ENCODE results near the gene BCL7C. TPM values are rescaled to one million over a fixed set of nuclear protein-coding genes. Genes with fewer than 3 reads are reported as not detected.
A peak's percentile ranks its signal among the peaks of the same experiment; 100 is the strongest.

The BCL7C gene
- total and polyA plus RNA-seq, 2 of the 8 experiments (the other 6 are each of a cell fraction or from before 2014, with no cell fraction given) = 8.6 to 17.2 TPM

DNA sequence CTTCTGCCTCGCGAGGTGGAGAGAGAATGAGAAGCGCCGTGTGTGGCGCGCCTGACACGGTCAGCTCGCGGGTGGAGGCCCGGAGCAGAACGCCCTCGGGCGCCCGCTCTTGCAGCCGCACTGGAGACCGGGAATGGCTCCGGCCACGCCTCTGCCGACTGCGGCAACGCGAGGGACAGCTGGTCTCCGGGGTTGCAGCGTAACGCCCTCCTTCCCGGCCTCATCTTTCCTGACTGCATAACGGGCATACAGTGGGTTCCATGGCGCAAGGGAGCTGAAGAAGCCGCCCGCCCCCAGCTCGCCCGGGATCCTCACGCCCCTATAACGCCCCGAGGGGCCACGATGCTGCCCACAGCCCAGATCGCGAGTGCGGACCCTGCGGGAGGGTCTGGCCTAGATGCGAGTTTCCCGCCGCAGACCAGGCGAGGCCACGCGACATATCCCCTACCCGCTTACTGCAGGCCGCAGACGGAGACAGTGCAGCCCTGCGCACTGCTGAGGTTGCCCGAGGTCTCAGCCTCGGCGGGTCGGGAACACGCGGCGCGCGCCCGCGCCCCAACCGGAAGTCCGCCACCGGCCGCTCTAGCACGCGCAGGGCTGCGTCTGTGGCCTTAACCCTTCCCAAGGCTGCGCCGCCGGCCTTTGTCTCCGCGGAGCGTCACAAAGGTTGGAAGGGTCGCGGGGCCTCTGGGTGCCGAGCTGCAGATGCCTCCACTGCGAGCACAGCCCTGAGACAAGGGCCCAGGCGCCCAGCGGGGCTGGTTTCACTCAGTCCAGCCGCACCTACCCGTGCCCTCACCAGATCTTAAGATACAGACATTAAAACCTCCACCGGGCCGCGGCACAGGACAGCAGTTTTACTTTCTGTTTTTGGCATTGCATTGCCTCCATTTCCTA is 18.8 kb downstream of the BCL7C start (continued):
- TF ChIP-seq NRF1 (IDR thresholded peaks at IDR 0.05; ENCODE audit: low read depth, low read length) (no peak), E2F6 (IDR thresholded peaks at IDR 0.05) (peak; percentile 86), TEAD4 (IDR thresholded peaks at IDR 0.05; ENCODE audit: low read depth, low read length) (0 out of 2 replicates have a peak, but pooled peaks have one; percentile 6), KDM4A (IDR thresholded peaks at IDR 0.05; ENCODE audit: low read depth, low read length, severe bottlenecking) (peak; percentile 91), NANOG (IDR thresholded peaks at IDR 0.05; ENCODE audit: insufficient read depth, low read depth, low read length, poor library complexity, severe bottlenecking) (peak; percentile 3), TAF7 (optimal IDR thresholded peaks at IDR 0.05; ENCODE audit: borderline replicate concordance, low read depth, low read length) (peak; percentile 87), TBP (IDR thresholded peaks at IDR 0.05; ENCODE audit: low read depth, low read length) (peak; percentile 90; the same call in 1 of the 2 replicates), SP4 (IDR thresholded peaks at IDR 0.05; ENCODE audit: low read length) (no peak), TCF12 (IDR thresholded peaks at IDR 0.05; ENCODE audit: low read depth, low read length) (0 out of 2 replicates have a peak, but pooled peaks have one; percentile 41), SUZ12 (IDR thresholded peaks at IDR 0.05; ENCODE audit: low read length) (no peak; the same call in 1 of the 2 replicates), SRF (IDR thresholded peaks at IDR 0.05; ENCODE audit: low read depth, low read length) (no peak), CREB1 (IDR thresholded peaks at IDR 0.05) (no peak; the same call in 1 of the 2 replicates), HDAC2 (IDR thresholded peaks at IDR 0.05; ENCODE audit: borderline replicate concordance in 1 of 2, low read depth in 2 of 2, low read length in 2 of 2) (peak in 1 of 2 experiments; percentile 92; a peak in 2 of 4 replicates), CHD2 (IDR thresholded peaks at IDR 0.05; ENCODE audit: low read length) (no peak), HDAC6 (IDR thresholded peaks at IDR 0.05; ENCODE audit: low read depth, low read length) (no peak), FOSL1 (IDR thresholded peaks at IDR 0.05; ENCODE audit: insufficient read depth, low read depth, low read length) (0 out of 2 replicates have a peak, but pooled peaks have one; percentile 19), KDM1A (IDR thresholded peaks at IDR 0.05; ENCODE audit: borderline replicate concordance, low read length) (peak; percentile 61; the same call in 1 of the 2 replicates), RAD21 (IDR thresholded peaks at IDR 0.05 in 1 of 2, conservative IDR thresholded peaks at IDR 0.05 in 1 of 2; ENCODE audit: low read depth in 2 of 2, low read length in 2 of 2) (peak in 1 of 2 experiments; percentile 9; a peak in 1 of 4 replicates)
- TF ChIP-seq, protein P1, sequence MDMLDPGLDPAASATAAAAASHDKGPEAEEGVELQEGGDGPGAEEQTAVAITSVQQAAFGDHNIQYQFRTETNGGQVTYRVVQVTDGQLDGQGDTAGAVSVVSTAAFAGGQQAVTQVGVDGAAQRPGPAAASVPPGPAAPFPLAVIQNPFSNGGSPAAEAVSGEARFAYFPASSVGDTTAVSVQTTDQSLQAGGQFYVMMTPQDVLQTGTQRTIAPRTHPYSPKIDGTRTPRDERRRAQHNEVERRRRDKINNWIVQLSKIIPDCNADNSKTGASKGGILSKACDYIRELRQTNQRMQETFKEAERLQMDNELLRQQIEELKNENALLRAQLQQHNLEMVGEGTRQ (IDR thresholded peaks at IDR 0.05; ENCODE audit: low read length) = no peak
- TF ChIP-seq, protein P2, sequence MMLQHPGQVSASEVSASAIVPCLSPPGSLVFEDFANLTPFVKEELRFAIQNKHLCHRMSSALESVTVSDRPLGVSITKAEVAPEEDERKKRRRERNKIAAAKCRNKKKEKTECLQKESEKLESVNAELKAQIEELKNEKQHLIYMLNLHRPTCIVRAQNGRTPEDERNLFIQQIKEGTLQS (IDR thresholded peaks at IDR 0.05; ENCODE audit: insufficient read depth, low read depth, low read length) = no peak
